Muscle layer of duodenum (tissue), 2 donors: ENCODE results near the gene CSNK2A1.

Source experiments
- H3K27ac ChIP-seq: one replicate; pipeline ENCODE4 v1.7.0; 2013; ENCODE audit warnings: mild to moderate bottlenecking, low read length
- H3K27me3 ChIP-seq: one replicate; pipeline ENCODE4 v1.7.0; 2013; ENCODE audit warnings: low read depth, mild to moderate bottlenecking, control low read depth, low read length
- H3K36me3 ChIP-seq, 2 donors: one replicate each; pipeline ENCODE4 v1.7.0; 2013; ENCODE audit warnings: low read length in 2 of 2, control low read depth in 1 of 2, mild to moderate bottlenecking in 1 of 2; ENCODE audit not compliant: insufficient read depth in 2 of 2, control insufficient read depth in 1 of 2
- H3K4me1 ChIP-seq, 2 donors: one replicate each; pipeline ENCODE4 v1.7.0; 2013; ENCODE audit warnings: low read length in 2 of 2, mild to moderate bottlenecking in 2 of 2, control low read depth in 1 of 2, moderate library complexity in 1 of 2; ENCODE audit not compliant: insufficient read depth in 2 of 2, control insufficient read depth in 1 of 2
- H3K4me3 ChIP-seq, 2 donors: one replicate each; pipeline ENCODE4 v1.7.0; 2013; ENCODE audit warnings: low read length in 2 of 2, low read depth in 1 of 2, mild to moderate bottlenecking in 1 of 2
- H3K9me3 ChIP-seq, 2 donors: one replicate each; pipeline ENCODE4 v1.7.0; 2013; ENCODE audit warnings: low read length in 2 of 2, control low read depth in 1 of 2, mild to moderate bottlenecking in 1 of 2; ENCODE audit not compliant: control insufficient read depth in 1 of 2
- donor health status: healthy.

The CSNK2A1 gene

GRCh38 chr20:544153-544725, 649 bp upstream of the CSNK2A1 start:
- peak overlapping the region; percentile 61 to 95 for H3K4me3 ChIP-seq

GRCh38 chr20:542777-543368, 717 bp downstream of the CSNK2A1 start:
- no peaks in the 10 kb centered on the region for H3K36me3 ChIP-seq
- peaks cover 0 to 3% of the 10 kb centered on the region in 2 donors for H3K9me3 ChIP-seq
- peak overlapping the region; percentile 92 for H3K27ac ChIP-seq
- peak overlapping the region; percentile 61 to 95 for H3K4me3 ChIP-seq
- peaks cover 18 to 26% of the 10 kb centered on the region in 2 donors for H3K4me1 ChIP-seq
- no peaks in the 10 kb centered on the region for H3K27me3 ChIP-seq

More at GRCh38 chr20:544153-544725, 649 bp upstream of the CSNK2A1 start:
- H3K4me1 ChIP-seq = peaks cover 18 to 26% of the 10 kb centered on the region in 2 donors
- no peaks in the 10 kb centered on the region for H3K27me3 ChIP-seq
- no peaks in the 10 kb centered on the region for H3K36me3 ChIP-seq
- H3K9me3 ChIP-seq = peaks cover 0 to 3% of the 10 kb centered on the region in 2 donors
- H3K27ac ChIP-seq = peak overlapping the region; percentile 92

GRCh38 chr20:540391-541201, 3.0 kb downstream of the CSNK2A1 start:
- H3K4me1 ChIP-seq = peaks cover 24 to 43% of the 10 kb centered on the region in 2 donors
- peak overlapping the region in 1 of 2 donors; percentile 8 for H3K4me3 ChIP-seq
- no peaks in the 10 kb centered on the region for H3K36me3 ChIP-seq
- H3K9me3 ChIP-seq = peaks cover 0 to 3% of the 10 kb centered on the region in 2 donors
- no peak overlapping the region for H3K27ac ChIP-seq
- no peaks in the 10 kb centered on the region for H3K27me3 ChIP-seq

GRCh38 chr20:539848-540247, 3.7 kb downstream of the CSNK2A1 start:
- Histone ChIP-seq H3K4me1 (peaks cover 24 to 47% of the 10 kb centered on the region in 2 donors), H3K36me3 (no peaks in the 10 kb centered on the region), H3K27me3 (no peaks in the 10 kb centered on the region), H3K4me3 (peak overlapping the region in 1 of 2 donors; percentile 8), H3K27ac (no peak overlapping the region), H3K9me3 (peaks cover 0 to 3% of the 10 kb centered on the region in 2 donors)

GRCh38 chr20:539191-539590, 4.4 kb downstream of the CSNK2A1 start:
- Histone ChIP-seq H3K36me3 (no peaks in the 10 kb centered on the region), H3K9me3 (peaks cover 0 to 3% of the 10 kb centered on the region in 2 donors), H3K4me1 (peaks cover 24 to 46% of the 10 kb centered on the region in 2 donors), H3K27me3 (no peaks in the 10 kb centered on the region), H3K4me3 (no peak overlapping the region), H3K27ac (no peak overlapping the region)

GRCh38 chr20:537983-538382, 5.6 kb downstream of the CSNK2A1 start:
- no peaks in the 10 kb centered on the region for H3K36me3 ChIP-seq
- H3K9me3 ChIP-seq = peaks cover 0 to 3% of the 10 kb centered on the region in 2 donors
- no peaks in the 10 kb centered on the region for H3K27me3 ChIP-seq
- H3K27ac ChIP-seq = no peak overlapping the region
- peaks cover 28 to 48% of the 10 kb centered on the region in 2 donors for H3K4me1 ChIP-seq
- H3K4me3 ChIP-seq = no peak overlapping the region

GRCh38 chr20:536426-537010, 7.1 kb downstream of the CSNK2A1 start:
- Histone ChIP-seq H3K36me3 (no peaks in the 10 kb centered on the region), H3K4me1 (peaks cover 24 to 36% of the 10 kb centered on the region in 2 donors), H3K27ac (peak overlapping the region; percentile 30), H3K4me3 (peak overlapping the region in 1 of 2 donors; percentile 5), H3K9me3 (peaks cover 0 to 3% of the 10 kb centered on the region in 2 donors), H3K27me3 (no peaks in the 10 kb centered on the region)

- Histone ChIP-seq H3K4me3 (peak overlapping the region in 1 of 2 donors; percentile 5), H3K27me3 (no peaks in the 10 kb centered on the region), H3K4me1 (peaks cover 21 to 36% of the 10 kb centered on the region in 2 donors), H3K36me3 (no peaks in the 10 kb centered on the region), H3K9me3 (peaks cover 0 to 3% of the 10 kb centered on the region in 2 donors), H3K27ac (peak overlapping the region; percentile 30)
These were observed 7.6 kb downstream of the CSNK2A1 start for GRCh38 chr20:535958-536357.

- Histone ChIP-seq H3K9me3 (no peaks in the 10 kb centered on the region), H3K27me3 (no peaks in the 10 kb centered on the region), H3K4me1 (peaks cover 10 to 26% of the 10 kb centered on the region in 2 donors), H3K27ac (peak overlapping the region; percentile 36), H3K4me3 (no peak overlapping the region), H3K36me3 (no peaks in the 10 kb centered on the region)
These were observed 10.1 kb downstream of the CSNK2A1 start for GRCh38 chr20:533526-533925.

- Histone ChIP-seq H3K4me3 (no peak overlapping the region), H3K27me3 (no peaks in the 10 kb centered on the region), H3K27ac (no peak overlapping the region), H3K4me1 (peaks cover 10 to 26% of the 10 kb centered on the region in 2 donors), H3K36me3 (peaks cover 1 to 3% of the 10 kb centered on the region in 2 donors), H3K9me3 (peaks cover 0 to 2% of the 10 kb centered on the region in 2 donors)
These were observed 11.1 kb downstream of the CSNK2A1 start for GRCh38 chr20:532530-532929.

GRCh38 chr20:531608-532007, 12.0 kb downstream of the CSNK2A1 start:
- Histone ChIP-seq H3K9me3 (peaks cover 3 to 8% of the 10 kb centered on the region in 2 donors), H3K4me1 (peaks cover 6 to 19% of the 10 kb centered on the region in 2 donors), H3K27ac (no peak overlapping the region), H3K36me3 (peaks cover 7 to 13% of the 10 kb centered on the region in 2 donors), H3K27me3 (no peaks in the 10 kb centered on the region), H3K4me3 (no peak overlapping the region)
